HG03571 (cell line): ENCODE results near the gene LTO1.
"Not testable (repeated sequence)": the region's sequence is repeated elsewhere in the genome, so short reads cannot be mapped to it uniquely, and the experiment has no call there.

Experiments used
- ATAC-seq: cut with Tn5 transposase; IDR thresholded peaks from one replicate; pipeline ENCODE4 v1.9.1; 2021; ENCODE audit not compliant: unreplicated experiment

The LTO1 gene

GRCh38 chr11:69636512-69637197 lies 38.5 kb downstream of the LTO1 start:
- ATAC-seq = no peak

GRCh38 chr11:69635804-69636511 lies 39.2 kb downstream of the LTO1 start:
- ATAC-seq = no peak

GRCh38 chr11:69635195-69635594 lies 40.0 kb downstream of the LTO1 start:
- ATAC-seq = no peak

- no peak for ATAC-seq
Measured at GRCh38 chr11:69634590-69634989, 40.6 kb downstream of the LTO1 start.

GRCh38 chr11:69634069-69634468 lies 41.1 kb downstream of the LTO1 start:
- no peak for ATAC-seq

- ATAC-seq = no peak
Measured at GRCh38 chr11:69632900-69633299, 42.3 kb downstream of the LTO1 start.

- ATAC-seq = no peak
Measured at GRCh38 chr11:69630424-69630823, 44.7 kb downstream of the LTO1 start.

- ATAC-seq = no peak
Measured at GRCh38 chr11:69630017-69630416, 45.1 kb downstream of the LTO1 start.

- no peak for ATAC-seq
Measured at GRCh38 chr11:69627551-69627950, 47.6 kb downstream of the LTO1 start.

GRCh38 chr11:69625476-69625875 lies 49.7 kb downstream of the LTO1 start:
- ATAC-seq = no peak

GRCh38 chr11:69624293-69624692 lies 50.9 kb downstream of the LTO1 start:
- ATAC-seq = no peak

GRCh38 chr11:69622097-69622681 lies 53.0 kb downstream of the LTO1 start:
- ATAC-seq = not testable (repeated sequence)

- ATAC-seq = no peak
Measured at GRCh38 chr11:69620683-69621290, 54.4 kb downstream of the LTO1 start.

GRCh38 chr11:69618237-69618636 lies 56.9 kb downstream of the LTO1 start:
- ATAC-seq = no peak

GRCh38 chr11:69617682-69618081 lies 57.5 kb downstream of the LTO1 start:
- no peak for ATAC-seq

- ATAC-seq = no peak
Measured at GRCh38 chr11:69617220-69617619, 57.9 kb downstream of the LTO1 start.
